GM19397 (cell line): ENCODE data around the gene MRPL16.

Experiments
- ATAC-seq: cut with Tn5 transposase; IDR thresholded peaks from one replicate; pipeline ENCODE4 v1.9.1; 2021; ENCODE audit warnings: mild to moderate bottlenecking, moderate library complexity; ENCODE audit not compliant: unreplicated experiment

The MRPL16 gene

GRCh38 chr11:59776210-59777066 lies 34.1 kb downstream of the MRPL16 start:
- no peak for ATAC-seq

- no peak for ATAC-seq
Observed at GRCh38 chr11:59773083-59773440, 37.5 kb downstream of the MRPL16 start.

- ATAC-seq: no peak
Observed at GRCh38 chr11:59771605-59772004, 39.0 kb downstream of the MRPL16 start.

GRCh38 chr11:59770869-59771268 lies 39.7 kb downstream of the MRPL16 start:
- ATAC-seq: no peak

GRCh38 chr11:59770319-59770718 lies 40.3 kb downstream of the MRPL16 start:
- ATAC-seq: no peak

GRCh38 chr11:59769828-59770227 lies 40.8 kb downstream of the MRPL16 start:
- ATAC-seq: no peak

- ATAC-seq: no peak
Observed at GRCh38 chr11:59769111-59769510, 41.5 kb downstream of the MRPL16 start.

- no peak for ATAC-seq
Observed at GRCh38 chr11:59767225-59767611, 43.4 kb downstream of the MRPL16 start.

GRCh38 chr11:59766542-59767224 lies 43.9 kb downstream of the MRPL16 start:
- ATAC-seq: no peak

- no peak for ATAC-seq
Observed at GRCh38 chr11:59765068-59765735, 45.4 kb downstream of the MRPL16 start.

GRCh38 chr11:59761993-59762392 lies 48.6 kb downstream of the MRPL16 start:
- ATAC-seq: no peak

GRCh38 chr11:59760771-59761170 lies 49.8 kb downstream of the MRPL16 start:
- no peak for ATAC-seq

- ATAC-seq: no peak
Observed at GRCh38 chr11:59759900-59760299, 50.7 kb downstream of the MRPL16 start.

- no peak for ATAC-seq
Observed at GRCh38 chr11:59758401-59759037, 52.1 kb downstream of the MRPL16 start.

GRCh38 chr11:59756845-59757244 lies 53.7 kb downstream of the MRPL16 start:
- ATAC-seq: no peak

- no peak for ATAC-seq
Observed at GRCh38 chr11:59756558-59756840, 54.1 kb downstream of the MRPL16 start.
